Caco-2 (cell line): Measurements from ENCODE around the gene SLC15A1. TPM values are rescaled to one million over a fixed set of nuclear protein-coding genes. Genes with fewer than 3 reads are reported as not detected.
A peak's percentile ranks its signal among the peaks of the same experiment; 100 is the strongest.

Experiments used
- BruUV-seq: library from RNA; stranded (reverse); fragments of 400-500 nt; replicated peaks from 2 replicates; lab custom pipeline; 2021; lab: Mats Ljungman, UMichigan
- CTCF ChIA-PET: fragments of 300-600 bp; sonication (Branson Sonifier 250); formaldehyde crosslinking; loops from one replicate; lab custom pipeline; 2022; ENCODE audit warnings: antibody characterized with exemption; lab: Charles Lee
- POLR2A ChIA-PET: fragments of 300-600 bp; sonication (Branson Sonifier 250); formaldehyde crosslinking; loops from one replicate; lab custom pipeline; 2022; ENCODE audit warnings: antibody characterized with exemption; lab: Charles Lee
- DNase-seq, 2 experiments: peaks; one replicate each; pipeline versions ENCODE4 v3.0.0 to v3.0.0-alpha.2; 2020 to 2022
- H3K27me3 ChIP-seq: replicated peaks from 2 replicates; pipeline ENCODE4 v1.6.0; 2011; ENCODE audit warnings: low read length; ENCODE audit not compliant: control insufficient read depth, insufficient read depth
- H3K36me3 ChIP-seq: 2 replicates; pipeline ENCODE4 v1.5.1; 2011; ENCODE audit warnings: low read length; ENCODE audit not compliant: control insufficient read depth, insufficient read depth
- H3K4me1 ChIP-seq: fragments of 250-450 bp; sonication (Bioruptor Pico); 2 replicates; pipeline ENCODE4 v1.5.1; 2020; ENCODE audit warnings: mild to moderate bottlenecking
- H3K4me3 ChIP-seq: 2 replicates; pipeline ENCODE4 v1.5.1; 2011; ENCODE audit warnings: low read depth, mild to moderate bottlenecking, control low read depth, low read length
- H3K9me3 ChIP-seq: fragments of 250-450 bp; sonication (Bioruptor Pico); 2 replicates; pipeline ENCODE4 v1.5.1; 2020; ENCODE audit warnings: mild to moderate bottlenecking, moderate library complexity
- H3K27ac Mint-ChIP-seq: one replicate; pipeline ENCODE4 v1.8.0; 2022; ENCODE audit warnings: mixed read lengths; ENCODE audit not compliant: unreplicated experiment
- H3K27me3 Mint-ChIP-seq: one replicate; pipeline ENCODE4 v1.8.0; 2022; ENCODE audit warnings: mixed read lengths; ENCODE audit not compliant: insufficient read depth, unreplicated experiment
- H3K36me3 Mint-ChIP-seq: one replicate; pipeline ENCODE4 v1.8.0; 2022; ENCODE audit warnings: mild to moderate bottlenecking, mixed read lengths; ENCODE audit not compliant: insufficient read depth, unreplicated experiment
- H3K4me1 Mint-ChIP-seq: one replicate; pipeline ENCODE4 v1.8.0; 2022; ENCODE audit warnings: low read depth, mixed read lengths; ENCODE audit not compliant: unreplicated experiment
- H3K4me3 Mint-ChIP-seq: one replicate; pipeline ENCODE4 v1.8.0; 2022; ENCODE audit warnings: mild to moderate bottlenecking, moderate library complexity, mixed read lengths; ENCODE audit not compliant: unreplicated experiment
- H3K9me3 Mint-ChIP-seq: one replicate; pipeline ENCODE4 v1.8.0; 2022; ENCODE audit warnings: mixed read lengths; ENCODE audit not compliant: unreplicated experiment
- intact Hi-C: fragments of 100-400 bp; cut with micrococcal nuclease; formaldehyde crosslinking; loops from one replicate; pipeline ENCODE4 v1.10.0; 2022; ENCODE audit not compliant: unreplicated experiment
- total RNA-seq: library from RNA; stranded (reverse); gene quantifications from 2 replicates; pipeline ENCODE4 v1.2.3, GENCODE V29; 2022
- TF ChIP-seq, protein P1 (sequence below), 2 experiments: fragments of 200-600 bp in 1 of 2; IDR thresholded peaks; 1 replicate in 1 of 2; 2 replicates in 1 of 2; pipeline versions ENCODE4 v1.5.1 to v1.8.0; 2011 to 2022; ENCODE audit warnings: antibody characterized with exemption in 1 of 2, control low read depth in 1 of 2, inconsistent platforms in 1 of 2, low read depth in 1 of 2, low read length in 1 of 2, mild to moderate bottlenecking in 1 of 2, moderate library complexity in 1 of 2; ENCODE audit not compliant: insufficient read depth in 1 of 2, severe bottlenecking in 1 of 2, unreplicated experiment in 1 of 2

Gene SLC15A1
- total RNA-seq, 1 experiment from 2014 or later: 12.3 TPM

GRCh38 chr13:98656223-98656622 lies 96.2 kb downstream of the SLC15A1 start:
- ChIA-PET CTCF (interaction anchor here (0.7 kb wide), 1 partner anchor 141 kb away, joined by 11 read pairs; no protein-coding TSS in a partner anchor), POLR2A (no interaction called here)
- BruUV-seq: no TSS peak
- no peaks in the 10 kb centered on the region for H3K27me3 Mint-ChIP-seq
- H3K4me3 Mint-ChIP-seq: no peak overlapping the region
- TF ChIP-seq, protein P1, sequence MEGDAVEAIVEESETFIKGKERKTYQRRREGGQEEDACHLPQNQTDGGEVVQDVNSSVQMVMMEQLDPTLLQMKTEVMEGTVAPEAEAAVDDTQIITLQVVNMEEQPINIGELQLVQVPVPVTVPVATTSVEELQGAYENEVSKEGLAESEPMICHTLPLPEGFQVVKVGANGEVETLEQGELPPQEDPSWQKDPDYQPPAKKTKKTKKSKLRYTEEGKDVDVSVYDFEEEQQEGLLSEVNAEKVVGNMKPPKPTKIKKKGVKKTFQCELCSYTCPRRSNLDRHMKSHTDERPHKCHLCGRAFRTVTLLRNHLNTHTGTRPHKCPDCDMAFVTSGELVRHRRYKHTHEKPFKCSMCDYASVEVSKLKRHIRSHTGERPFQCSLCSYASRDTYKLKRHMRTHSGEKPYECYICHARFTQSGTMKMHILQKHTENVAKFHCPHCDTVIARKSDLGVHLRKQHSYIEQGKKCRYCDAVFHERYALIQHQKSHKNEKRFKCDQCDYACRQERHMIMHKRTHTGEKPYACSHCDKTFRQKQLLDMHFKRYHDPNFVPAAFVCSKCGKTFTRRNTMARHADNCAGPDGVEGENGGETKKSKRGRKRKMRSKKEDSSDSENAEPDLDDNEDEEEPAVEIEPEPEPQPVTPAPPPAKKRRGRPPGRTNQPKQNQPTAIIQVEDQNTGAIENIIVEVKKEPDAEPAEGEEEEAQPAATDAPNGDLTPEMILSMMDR (IDR thresholded peaks at IDR 0.05; ENCODE audit: insufficient read depth in 1 of 2, low read depth in 1 of 2, low read length in 1 of 2, severe bottlenecking in 1 of 2, unreplicated experiment in 1 of 2): no peak
- H3K4me3 ChIP-seq: no peak overlapping the region
- intact Hi-C loops: no loop called here
- peaks cover 33% of the 10 kb centered on the region for H3K4me1 ChIP-seq
- H3K9me3 ChIP-seq: peaks cover 12% of the 10 kb centered on the region
- DNase-seq: no peak
- H3K27me3 ChIP-seq: no peaks in the 10 kb centered on the region
- H3K4me1 Mint-ChIP-seq: peaks cover 45% of the 10 kb centered on the region
- no peak overlapping the region for H3K27ac Mint-ChIP-seq
- no peaks in the 10 kb centered on the region for H3K36me3 ChIP-seq
- H3K9me3 Mint-ChIP-seq: no peaks in the 10 kb centered on the region
- peaks cover 5% of the 10 kb centered on the region for H3K36me3 Mint-ChIP-seq

- POLR2A ChIA-PET: interaction anchor here (0.7 to 2.5 kb wide), 4 partner anchors 20 to 185 kb away, joined by 3 to 11 read pairs (median 4); partner anchors contain the start of gene STK24
- TF ChIP-seq, protein P1 (IDR thresholded peaks at IDR 0.05; ENCODE audit: insufficient read depth in 1 of 2, low read depth in 1 of 2, low read length in 1 of 2, severe bottlenecking in 1 of 2, unreplicated experiment in 1 of 2): peak; percentile 89 to 95
- BruUV-seq: no TSS peak
Observed at GRCh38 chr13:98653463-98653985, 98.9 kb downstream of the SLC15A1 start.

DNA sequence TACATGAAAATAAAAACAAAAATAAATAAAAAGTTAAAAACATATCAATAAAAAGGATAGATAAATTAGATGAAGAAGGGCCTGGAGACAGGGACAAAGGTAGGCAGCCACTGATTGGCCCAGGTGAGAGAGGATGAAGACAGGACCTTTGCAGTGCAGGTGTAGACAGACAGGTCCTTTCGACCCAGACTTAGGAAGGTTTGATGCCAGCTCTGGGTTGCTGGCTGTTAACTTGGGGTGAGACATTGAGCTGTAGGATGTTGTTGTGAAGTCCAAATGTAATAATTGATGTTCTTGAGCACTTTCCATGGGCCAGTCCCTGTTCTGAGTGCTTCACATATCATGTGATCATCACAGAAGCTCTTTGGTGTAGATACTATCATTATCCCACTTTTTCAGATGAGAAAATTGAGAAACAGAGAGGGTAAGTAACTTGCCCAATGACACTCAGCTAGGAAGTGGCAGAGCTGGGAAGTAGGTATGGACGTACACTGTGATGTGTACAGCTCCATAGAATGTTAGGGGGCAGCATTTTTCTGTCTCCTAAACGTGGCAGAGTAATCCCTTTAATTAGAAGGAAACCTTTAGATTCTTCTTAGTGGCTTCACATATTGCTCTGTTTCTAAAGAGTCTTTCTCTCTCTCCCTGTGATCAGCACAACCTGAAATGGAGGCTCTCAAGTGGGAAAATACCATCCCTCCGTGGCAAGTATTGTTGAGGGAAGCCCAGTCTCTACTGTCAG lies 99.6 kb downstream of the SLC15A1 start:
- Histone ChIP-seq H3K4me3 (no peak overlapping the region), H3K36me3 (no peaks in the 10 kb centered on the region), H3K27me3 (no peaks in the 10 kb centered on the region), H3K4me1 (peaks cover 60% of the 10 kb centered on the region), H3K9me3 (no peaks in the 10 kb centered on the region)
- H3K27me3 Mint-ChIP-seq: no peaks in the 10 kb centered on the region
- no peak for DNase-seq
- TSS peak; percentile 69 for BruUV-seq
- TF ChIP-seq, protein P1 (IDR thresholded peaks at IDR 0.05; ENCODE audit: insufficient read depth in 1 of 2, low read depth in 1 of 2, low read length in 1 of 2, severe bottlenecking in 1 of 2, unreplicated experiment in 1 of 2): no peak
- peak overlapping the region; percentile 96 for H3K27ac Mint-ChIP-seq
- peak overlapping the region; percentile 31 for H3K4me3 Mint-ChIP-seq
- peaks cover 9% of the 10 kb centered on the region for H3K36me3 Mint-ChIP-seq
- H3K4me1 Mint-ChIP-seq: peaks cover 72% of the 10 kb centered on the region
- CTCF ChIA-PET: interaction anchor here (0.6 to 2.8 kb wide), 27 partner anchors 12 to 236 kb away, joined by 3 to 20 read pairs (median 5); partner anchors contain the start of gene STK24
- no peaks in the 10 kb centered on the region for H3K9me3 Mint-ChIP-seq
- POLR2A ChIA-PET: interaction anchor here (0.9 to 2.5 kb wide), 4 partner anchors 20 to 168 kb away, joined by 3 to 11 read pairs (median 4); partner anchors contain the start of gene STK24
- intact Hi-C loops: loop anchor here (1.0 to 5.0 kb wide), 7 partner anchors 12 to 621 kb away; partner anchors contain the start of gene STK24

More at GRCh38 chr13:98653463-98653985, 98.9 kb downstream of the SLC15A1 start:
- CTCF ChIA-PET: interaction anchor here (0.6 to 2.8 kb wide), 30 partner anchors 12 to 237 kb away, joined by 3 to 20 read pairs (median 5); partner anchors contain the start of gene STK24
- H3K4me3 ChIP-seq: no peak overlapping the region
- Mint-ChIP-seq H3K27me3 (no peaks in the 10 kb centered on the region), H3K27ac (peak overlapping the region; percentile 96), H3K4me1 (peaks cover 70% of the 10 kb centered on the region), H3K36me3 (peaks cover 11% of the 10 kb centered on the region), H3K4me3 (peak overlapping the region; percentile 31), H3K9me3 (no peaks in the 10 kb centered on the region)
- intact Hi-C loops: loop anchor here (1.0 to 5.0 kb wide), 7 partner anchors 12 to 621 kb away; partner anchors contain the start of gene STK24
- peak; percentile 92 to 93 for DNase-seq
- H3K27me3 ChIP-seq: no peaks in the 10 kb centered on the region
- H3K36me3 ChIP-seq: no peaks in the 10 kb centered on the region
- peaks cover 2% of the 10 kb centered on the region for H3K9me3 ChIP-seq
- peaks cover 60% of the 10 kb centered on the region for H3K4me1 ChIP-seq
